Activated CD4-positive, alpha-beta T cell treated with anti-CD3 and anti-CD28 coated beads for 4 hours (primary cell): ENCODE data around the gene RNF26.

Experiments
- DNase-seq, 2 donors: peaks; one replicate each; pipeline ENCODE4 v3.0.0-alpha.2; 2020

The RNF26 gene

DNA sequence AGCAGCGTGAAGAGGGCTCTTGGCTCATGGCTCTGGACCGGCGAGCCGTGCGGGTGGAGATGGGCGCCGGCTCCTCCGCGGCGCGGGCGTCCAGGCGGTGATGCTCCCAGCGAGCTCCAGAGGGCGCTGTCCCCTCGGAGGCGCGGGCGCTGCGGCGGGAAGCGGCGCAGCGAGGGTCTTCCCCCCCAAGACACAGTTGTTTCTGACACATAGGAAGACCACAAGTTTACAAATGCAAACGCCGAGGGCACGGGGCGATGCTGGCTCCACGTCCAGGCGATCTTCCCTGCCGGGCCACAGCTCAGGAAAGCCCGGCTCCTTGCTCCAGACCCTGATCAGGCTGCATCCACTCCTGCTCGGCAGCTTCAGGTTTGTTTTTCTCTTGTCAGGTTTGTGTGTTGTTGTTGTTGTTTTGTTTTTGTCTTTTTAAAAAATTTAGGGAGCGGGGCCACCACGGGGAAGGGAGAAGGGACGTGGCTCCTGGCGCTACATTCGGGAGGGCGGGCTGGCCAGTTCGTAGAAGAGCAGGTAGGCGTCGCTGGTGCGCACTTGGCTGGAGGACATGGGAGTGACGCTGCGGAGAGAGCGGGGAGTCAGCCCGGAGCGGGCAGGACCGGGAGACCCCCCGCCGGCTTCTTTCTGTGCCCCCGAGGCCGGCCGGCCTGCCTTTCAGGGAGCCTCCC is 22.2 kb downstream of the RNF26 start:
- peak; percentile 63 to 69 for DNase-seq

DNA sequence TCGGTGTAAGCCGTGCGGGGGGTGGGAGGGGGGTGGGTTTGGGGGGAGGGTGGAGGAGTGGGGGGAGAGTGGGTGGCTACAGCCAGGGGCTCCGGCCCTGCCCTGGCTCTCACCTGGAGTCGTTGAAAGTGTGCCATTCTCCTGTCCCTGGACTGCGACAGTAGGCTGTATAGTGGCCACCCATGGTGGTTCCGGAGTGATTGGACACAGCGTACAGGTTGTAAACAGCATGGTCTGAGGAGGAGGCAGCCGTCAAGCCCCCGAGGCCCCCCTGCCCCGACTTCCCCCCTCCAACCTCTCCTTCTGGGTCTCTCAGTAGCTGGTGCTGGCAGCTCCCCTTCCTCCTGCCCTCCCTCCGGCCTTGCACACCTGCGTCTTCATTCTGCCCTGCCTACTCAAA is 22.7 kb downstream of the RNF26 start:
- DNase-seq, result no peak

DNA sequence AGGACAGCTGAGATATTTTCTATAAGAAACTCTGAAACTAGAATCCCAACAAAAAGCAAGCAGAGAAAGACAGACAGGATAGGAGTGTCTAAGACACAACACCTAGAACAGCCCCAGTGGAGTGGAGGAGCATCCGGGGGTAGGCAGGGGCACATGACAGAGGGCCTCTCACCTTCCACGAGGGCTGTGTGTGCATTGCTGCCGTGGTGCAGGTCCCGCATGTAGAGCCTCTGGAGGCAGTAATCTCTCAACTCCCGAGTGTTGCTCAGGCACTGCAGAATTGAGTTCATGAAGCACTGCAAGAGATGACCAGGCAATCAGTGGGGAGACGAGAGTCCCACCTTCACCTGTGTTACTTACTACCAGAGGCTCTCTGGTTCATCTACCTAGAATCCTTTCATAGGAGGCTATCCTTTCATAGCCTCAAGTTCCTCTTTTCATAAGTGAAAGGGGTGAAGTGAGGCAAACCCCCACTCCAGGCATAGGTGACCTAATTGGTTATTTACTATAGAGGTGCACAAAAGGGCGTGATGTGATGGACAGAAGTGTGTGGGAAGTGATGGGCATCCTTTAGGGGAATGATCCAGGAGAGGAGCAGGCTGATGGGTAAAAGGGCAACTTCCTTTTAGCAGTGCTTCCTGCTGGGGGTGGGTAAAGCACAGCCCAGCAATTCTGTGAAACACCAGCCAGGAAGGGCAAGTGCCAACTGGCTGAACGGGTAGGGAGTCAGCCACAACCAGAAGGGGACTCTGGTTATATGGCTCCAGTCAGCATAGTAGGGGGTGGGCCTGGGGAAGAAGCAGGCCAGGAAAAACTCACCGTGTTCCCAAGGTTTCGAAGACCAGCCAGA is 25.3 kb downstream of the RNF26 start:
- no peak for DNase-seq

DNA sequence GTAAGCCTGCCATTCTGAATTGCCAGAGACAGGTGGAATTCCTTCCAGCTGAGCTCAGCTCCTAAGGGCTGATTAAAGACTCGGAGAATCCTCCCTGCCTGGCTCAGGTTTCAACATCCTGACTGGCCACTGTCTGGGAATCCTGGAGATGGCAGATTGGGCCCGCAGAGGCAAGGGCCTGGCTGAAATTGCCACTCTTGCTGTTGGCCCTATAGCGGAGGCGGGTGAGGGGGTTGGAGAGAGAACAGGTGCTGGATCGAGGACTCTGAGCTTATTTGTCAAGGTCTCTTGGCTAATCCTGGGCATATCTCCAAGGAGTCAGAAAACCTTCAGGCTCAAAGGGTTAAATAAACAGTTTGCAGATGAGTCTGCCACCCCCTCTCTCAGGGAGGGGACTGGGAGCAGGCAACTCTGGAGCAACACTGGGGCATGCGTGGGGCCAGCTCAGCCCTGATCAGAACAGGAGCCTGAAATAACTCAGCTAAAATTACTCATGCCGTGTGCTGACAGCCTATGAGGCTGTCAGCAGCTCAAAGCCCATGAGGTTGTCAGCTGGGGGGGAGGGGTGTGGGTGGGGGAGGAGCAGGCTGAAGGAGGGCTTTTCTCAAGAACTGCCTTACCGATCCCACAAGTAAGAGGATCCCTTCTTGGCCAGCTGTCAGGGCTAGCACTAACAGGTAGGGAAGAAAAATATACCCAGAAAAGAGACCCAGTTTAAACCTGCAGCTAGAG is 26.9 kb downstream of the RNF26 start:
- DNase-seq, result no peak

DNA sequence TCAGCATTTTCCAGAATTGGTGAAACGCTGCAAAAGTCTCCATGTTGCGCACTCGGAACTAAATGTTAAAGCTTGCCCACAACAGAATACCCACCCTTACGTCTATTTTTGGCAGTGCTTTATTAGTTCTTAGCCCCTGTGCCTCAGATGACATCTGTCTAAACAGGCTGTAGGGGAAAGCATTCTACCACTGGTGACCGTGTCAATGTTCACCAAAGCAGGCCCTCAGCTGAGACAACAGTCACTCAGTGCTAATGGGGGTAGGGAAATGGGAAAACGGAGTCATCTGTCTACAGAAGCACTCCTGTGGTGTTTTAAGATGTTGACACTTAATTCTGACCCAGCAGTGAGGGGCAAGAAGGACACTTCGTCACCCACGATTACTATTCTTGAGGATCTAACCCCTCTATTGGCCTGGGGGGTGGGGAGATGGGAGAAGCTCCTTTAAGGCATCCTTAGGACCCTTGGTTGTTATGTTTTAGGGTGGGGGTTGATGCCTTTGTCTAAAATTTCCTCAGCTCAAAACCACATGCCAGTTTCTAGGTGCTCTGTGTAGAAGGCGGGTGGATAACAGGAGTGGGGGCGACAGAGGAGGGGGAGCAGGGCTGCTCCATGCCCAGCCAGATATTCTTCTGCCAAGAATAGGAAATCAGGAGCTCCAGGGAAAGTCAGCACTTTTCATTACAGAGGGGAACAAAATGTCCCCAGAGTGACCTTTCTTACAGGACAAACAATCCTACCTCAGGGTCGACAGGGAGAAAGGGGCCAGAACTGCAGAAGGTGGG is 27.8 kb downstream of the RNF26 start:
- DNase-seq, result no peak

DNA sequence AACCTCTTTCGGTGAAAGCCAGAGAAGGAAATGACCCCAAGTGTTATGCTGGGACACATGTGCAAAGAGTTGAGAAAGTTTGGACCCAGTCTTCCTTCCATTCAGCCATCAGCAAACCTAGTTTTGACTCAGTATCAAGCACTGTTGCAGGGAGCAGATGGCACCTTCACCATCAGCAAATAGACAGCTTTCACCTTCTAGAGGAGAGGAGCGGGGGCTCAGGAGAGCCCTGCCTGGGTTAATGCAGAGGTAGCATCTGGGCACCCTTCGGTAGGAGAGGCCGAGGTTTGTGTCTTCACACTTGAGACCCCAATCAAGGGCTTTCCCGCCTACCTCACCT is 28.4 kb downstream of the RNF26 start:
- DNase-seq, result no peak

DNA sequence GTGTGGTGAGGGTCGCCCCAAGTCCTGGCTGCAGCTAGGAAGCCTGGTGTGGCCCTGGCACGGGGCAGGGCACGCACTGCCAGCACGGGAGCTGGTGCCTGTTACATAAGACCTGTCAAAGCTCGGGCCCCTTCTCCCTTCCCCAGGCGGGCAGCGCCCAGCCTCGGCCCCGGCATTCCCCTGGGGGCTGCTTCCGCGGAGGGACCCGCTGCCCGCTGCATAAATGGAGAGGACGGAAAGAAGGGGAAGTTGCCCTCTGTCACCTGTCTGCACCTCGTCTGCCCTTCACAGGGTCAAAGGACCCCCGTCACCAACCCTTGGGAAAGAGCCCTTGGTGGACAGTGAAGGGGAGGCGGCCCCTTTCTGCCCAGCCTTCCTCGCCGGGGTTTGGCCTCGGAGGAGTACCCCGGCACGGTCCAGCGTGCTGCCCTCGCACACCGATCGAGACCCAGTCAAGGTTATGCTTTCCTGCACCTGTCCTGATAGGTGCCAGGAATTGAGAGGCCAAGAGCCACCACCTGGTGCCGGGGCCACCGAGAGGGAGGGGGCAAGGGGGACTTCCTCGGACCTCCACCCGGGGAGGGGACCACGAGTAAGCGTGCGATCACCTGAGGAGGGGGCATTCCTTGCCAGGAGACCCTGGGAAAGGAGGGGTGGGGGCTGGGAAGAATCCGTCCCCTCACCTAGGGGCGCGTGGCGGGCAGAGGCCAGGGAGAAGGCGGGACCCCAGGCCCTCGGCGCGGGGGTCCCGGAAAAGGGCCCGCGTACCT is 28.9 kb downstream of the RNF26 start:
- no peak for DNase-seq

DNA sequence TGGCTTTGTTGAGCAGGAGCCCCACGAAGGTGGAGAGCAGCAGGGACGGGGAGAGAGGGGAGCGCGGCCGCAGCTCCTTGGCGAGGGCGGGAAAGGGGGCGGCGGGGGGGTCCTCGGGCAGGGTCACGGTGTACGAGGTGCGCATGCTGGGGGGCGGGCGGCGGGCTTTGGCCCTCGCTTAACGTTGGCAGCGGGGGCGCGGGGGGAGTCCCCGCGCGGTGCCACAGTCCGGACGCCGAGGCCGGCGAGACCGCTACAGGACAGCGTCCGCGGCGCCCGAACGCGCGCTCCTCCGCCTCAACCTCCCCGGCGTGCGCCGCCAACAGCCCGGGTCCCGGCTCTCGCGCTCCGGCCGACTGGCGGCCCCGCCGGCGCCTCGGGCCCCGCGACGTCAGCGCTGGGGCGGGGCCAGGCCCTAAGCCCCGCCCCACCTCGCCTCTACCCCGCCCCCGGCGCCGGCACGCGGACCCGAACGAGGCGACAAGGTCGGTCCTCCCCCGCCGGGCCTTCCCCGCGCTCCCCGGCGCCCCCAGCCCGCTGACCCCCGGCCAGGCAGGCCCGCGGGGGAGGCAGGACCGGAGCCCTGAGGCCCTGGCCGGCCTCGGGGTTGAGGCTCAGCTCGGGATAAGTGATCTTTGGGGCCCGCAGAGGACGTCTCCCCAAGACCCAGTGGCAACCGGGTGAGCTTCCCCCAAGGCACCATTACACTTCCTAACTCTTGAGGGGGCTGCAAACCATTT is 29.7 kb downstream of the RNF26 start:
- DNase-seq, result peak; percentile 56 to 60

DNA sequence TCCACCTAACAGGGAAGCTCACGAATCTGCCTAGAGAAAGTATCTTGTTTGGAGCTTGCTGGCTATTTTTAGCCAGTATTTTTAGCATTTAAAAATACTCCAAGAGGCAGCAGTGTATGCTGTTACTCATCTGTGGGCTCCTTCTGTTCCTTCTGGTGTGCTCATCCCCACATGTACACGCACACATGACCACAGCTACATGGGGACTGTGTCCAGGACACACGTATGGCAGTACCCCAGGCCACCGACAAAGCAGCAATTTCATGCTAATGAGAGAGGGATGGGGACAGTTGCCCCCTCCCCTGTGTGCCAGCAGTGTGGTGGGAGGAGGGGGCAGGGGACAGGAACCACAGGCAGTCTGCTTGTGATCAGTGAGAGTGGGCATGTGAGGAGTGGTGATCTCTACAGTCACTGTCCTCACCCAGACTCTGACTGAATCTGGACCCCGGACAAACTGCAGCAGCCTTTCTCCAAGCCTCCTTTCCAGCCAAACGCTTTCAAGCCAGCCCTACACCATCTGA is 30.8 kb downstream of the RNF26 start:
- no peak for DNase-seq

DNA sequence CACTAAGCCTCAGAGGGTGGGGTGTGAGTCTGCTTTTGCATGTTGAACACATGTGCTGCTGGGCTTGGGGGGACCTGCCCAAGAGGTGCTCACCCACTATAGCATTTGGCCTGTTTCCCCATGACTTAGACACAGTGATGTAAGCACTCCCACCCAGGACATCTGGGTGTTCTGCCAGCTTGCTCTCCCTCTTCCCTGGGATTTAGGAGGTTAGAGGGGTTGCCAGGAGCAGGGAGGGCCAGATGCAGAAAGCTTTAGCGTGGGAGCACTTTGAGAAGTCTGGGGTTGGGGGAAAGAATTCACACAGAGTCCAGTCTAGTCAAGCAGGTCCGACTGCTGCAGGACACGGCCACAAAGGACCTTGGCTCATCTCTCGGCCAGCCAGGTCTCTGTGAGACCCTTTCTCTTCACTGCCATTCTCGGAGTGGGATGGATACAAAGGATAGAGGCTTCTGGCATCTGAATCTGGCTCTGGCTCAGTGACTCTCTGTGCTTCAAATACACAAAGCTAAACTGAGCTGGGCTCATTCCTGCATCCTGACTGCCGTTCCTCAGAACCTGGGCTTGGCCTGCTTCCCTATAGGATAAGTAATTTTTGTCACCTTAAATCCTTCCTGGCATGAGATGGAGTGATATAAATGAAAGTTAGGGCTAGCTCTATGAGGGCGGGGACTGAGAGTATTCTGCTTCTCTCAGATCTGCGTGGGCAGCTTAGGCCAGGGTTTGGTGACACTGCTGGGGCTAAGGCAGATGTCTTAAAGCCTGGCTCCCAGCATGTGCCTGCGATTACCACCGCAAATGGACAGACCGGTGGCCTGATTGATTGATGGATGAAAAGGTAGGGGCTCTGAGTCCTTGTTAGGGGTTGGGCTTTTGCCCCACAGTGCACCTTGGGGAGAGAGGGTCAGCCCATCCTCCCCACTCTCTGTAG is 32.6 kb downstream of the RNF26 start:
- DNase-seq, result no peak

DNA sequence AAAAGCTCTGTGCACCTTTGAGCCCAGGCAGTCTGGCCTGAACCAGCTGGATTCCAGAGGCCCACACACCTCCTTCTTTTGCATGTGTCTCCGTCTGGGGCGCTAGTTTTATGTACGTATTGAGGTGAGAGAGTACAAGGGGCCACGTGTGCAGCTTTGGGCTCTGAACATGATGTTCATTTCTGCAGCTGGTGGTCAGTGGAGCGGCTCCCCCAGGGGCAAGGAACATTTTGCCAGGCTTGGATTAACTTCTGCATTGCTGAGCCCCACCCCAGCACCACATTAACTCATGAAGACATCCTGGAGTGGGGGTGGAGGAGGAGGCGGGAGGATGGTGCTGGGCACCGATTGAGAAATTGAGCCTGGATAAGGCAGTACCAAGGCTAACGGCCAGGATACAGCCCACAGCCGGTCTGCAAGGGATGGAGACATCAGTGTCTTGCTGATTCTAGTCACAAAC is 33.4 kb downstream of the RNF26 start:
- DNase-seq, result no peak

DNA sequence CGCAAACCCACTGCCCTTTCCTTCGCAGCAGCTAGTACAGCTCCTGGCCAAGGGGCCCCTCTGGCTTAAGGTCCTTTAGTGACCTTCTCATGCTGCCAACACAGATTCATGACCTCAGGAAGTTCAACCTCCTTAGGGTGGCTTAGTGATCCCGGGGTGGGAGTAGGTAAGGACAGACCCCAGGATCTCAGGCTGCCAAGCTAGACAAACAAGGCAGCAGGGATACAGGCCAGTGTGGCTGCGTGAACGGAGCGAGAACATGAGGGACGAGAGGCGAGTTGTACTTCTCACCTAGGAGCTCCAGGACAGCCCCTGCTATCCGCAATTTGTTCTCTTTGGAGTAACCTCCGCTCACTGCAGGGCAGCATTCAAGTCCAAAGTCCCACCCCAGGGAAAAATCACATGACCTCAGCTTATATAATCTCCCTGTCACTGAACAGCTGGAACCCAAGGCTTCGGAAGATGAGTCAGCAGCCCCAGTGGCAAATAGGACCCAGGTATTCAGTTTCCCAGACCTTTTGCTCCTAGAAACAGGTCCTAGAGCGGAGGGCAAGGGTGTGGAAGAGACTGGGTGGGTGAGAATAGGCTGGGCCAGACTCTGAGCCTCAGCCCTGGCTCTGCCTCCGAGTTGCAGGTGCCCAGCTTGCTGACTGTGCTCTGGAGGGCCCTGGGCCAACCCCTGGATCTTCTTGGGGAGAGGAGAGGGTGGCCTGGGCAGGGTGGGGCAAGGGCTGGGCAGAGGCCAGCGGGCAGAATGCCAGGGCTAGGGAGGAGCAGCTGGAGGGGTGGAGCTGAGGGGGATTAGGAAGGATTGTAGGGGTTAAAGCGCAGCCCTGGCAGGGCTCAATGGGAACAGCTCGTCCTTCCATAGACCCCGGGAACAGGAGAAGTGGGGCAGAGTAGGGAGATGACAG is 34.1 kb downstream of the RNF26 start:
- no peak for DNase-seq

DNA sequence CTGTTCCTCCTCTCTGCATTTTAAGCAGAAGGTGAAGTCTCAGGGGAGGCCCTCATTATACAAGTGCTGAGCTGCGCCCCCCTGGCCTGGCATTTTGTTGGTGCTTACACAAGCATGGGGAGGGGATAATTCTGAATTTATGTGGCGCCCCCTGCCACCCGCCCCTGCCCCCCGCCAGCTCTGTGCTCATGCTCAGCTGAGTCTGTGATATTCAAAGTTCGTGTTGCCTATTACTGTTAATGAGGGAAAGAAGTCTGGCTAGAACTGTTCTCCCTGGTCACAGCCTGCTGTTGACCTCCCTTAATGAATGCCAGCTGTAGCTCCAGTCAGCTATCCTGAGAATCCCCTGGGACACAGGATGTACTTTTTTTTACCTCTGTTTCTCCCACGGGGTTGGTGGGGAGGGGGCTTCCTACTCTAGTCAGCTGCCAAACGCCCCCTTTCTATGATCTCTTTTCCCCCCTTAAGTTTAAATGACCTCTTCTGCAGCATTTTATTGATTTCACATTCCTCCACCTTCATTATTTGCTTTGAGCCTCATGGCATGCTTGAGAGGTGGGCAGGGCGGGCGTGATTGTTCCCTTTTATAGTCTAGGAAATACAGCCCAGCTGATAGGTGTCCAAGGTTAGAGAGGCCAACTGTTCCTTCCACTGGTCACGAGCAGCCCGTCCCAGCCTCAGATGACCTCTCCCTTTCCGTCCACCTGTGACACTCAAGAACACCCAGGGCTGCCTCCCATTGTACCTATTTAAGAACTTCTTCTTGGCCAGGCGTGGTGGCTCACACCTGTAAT is 35.0 kb downstream of the RNF26 start:
- no peak for DNase-seq

DNA sequence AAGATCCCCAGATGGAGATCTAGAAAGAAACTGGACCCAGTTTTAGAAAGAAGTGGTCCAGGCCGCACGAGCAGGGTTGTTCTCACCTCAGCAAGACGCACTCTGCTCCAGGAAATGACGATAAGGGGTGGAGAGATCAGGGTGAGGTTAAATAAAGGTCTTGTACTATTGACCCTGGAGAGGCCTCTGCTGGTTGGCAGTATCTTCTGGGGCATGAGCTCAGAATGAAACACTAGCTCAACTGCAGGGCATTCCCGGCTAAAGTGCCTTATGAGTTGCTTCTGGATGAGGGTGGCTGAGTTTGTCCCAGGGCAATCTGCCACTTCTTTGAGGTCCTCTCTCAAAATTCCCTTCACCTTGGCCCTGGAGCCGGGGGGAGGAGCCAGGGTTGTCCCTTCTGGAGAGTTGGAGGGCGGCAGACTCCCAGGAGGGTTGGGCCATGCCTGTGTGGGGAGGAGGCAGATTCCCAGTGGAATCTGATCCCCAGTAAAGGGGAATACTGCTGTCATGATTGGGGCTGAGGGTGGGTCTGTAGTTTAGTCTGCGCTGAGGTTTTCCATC is 36.2 kb downstream of the RNF26 start:
- DNase-seq, result no peak

DNA sequence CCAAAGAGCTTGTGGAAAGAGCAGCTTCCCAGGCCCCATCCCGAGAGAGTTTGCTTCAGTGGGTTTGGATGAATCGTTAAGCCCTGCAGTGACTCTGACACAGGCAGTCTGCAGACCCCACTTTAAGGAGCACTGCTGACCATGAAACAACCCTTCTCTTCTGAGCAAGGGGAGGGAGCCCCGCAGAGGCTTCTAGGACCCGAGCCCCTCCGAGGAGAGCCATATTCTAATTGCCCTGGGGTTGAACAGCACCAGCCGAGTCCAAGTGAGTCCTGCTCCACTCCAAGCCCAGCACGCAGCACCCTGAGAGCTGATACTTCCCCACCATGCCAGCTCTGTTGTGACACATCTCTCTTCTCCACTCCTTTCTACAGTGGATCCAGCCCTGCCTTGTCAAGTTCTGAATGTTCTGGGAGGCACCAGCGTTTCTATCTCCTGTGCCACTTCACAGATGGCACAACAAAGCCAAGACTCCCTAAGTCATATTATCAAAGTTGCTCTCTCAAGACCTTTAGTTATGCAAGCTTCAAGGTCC is 36.8 kb downstream of the RNF26 start:
- DNase-seq, result no peak

DNA sequence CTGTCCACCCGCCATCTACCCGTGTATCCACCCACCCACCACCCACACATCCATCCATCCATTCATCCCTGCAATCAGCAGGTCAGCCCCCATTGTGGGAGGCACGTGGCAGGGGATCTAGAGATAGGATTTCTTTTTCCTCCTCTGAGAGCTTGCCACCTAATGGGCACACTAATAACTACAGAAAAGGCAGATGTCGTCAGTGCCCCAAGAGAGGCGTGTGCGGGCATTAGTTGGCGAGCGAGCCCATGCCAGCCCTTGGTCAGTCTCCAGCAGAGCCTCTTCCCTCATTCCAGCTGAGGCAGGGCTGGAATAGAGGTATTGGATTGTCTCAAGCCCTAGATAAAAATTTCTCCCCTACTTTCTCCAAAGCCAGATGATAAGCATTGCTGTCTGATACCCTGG is 37.5 kb downstream of the RNF26 start:
- DNase-seq, result no peak
